Measurements from ENCODE around the gene NFIA. TPM values are rescaled to one million over a fixed set of nuclear protein-coding genes. Genes with fewer than 3 reads are reported as not detected.

NFIA gene
- polyA plus RNA-seq, 3 donors = 1.4 to 5.3 (median 2.4) TPM

DNA sequence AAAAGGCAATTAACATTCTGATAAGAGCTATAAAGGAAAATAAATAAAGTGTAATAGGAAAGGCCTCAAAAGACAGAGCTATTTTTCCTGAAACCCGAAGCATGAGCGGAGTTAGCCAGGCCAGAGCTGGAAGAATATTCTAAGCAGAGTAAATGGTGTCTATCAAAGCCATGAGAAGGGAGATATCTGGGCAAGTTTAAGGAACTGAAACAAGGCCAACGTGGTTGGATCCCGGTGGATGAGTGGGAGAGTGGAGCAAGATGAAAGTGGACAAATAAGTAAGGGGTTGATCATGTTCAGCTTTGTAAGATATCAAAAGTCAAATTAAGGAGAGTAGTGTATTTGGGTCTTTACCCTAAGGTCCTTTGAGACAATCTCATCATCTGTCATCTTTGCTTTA is 408.6 kb downstream of the NFIA start:
- no peak for TF ChIP-seq CTCF (IDR thresholded peaks at IDR 0.05)
- Histone ChIP-seq H3K79me2 (ENCODE audit: insufficient read depth, low read length) (no peaks in the 10 kb centered on the region), H3K4me2 (replicated peaks; ENCODE audit: extremely low read depth, low read length, poor library complexity, severe bottlenecking) (no peak overlapping the region), H3K4me3 (replicated peaks in 1 of 3; ENCODE audit: low read depth in 2 of 3, low read length in 3 of 3) (no peak overlapping the region), H3K36me3 (replicated peaks in 1 of 2; ENCODE audit: control insufficient read depth in 1 of 2, insufficient read depth in 2 of 2, low read length in 2 of 2) (no peaks in the 10 kb centered on the region), H3K27me3 (ENCODE audit: control insufficient read depth in 2 of 2, insufficient read depth in 2 of 2, low read length in 2 of 2) (no peaks in the 10 kb centered on the region), H3K9ac (ENCODE audit: insufficient read depth, low read length, poor library complexity, severe bottlenecking) (no peak overlapping the region), H4K20me1 (ENCODE audit: insufficient read depth, low read length) (no peaks in the 10 kb centered on the region), H2AFZ (ENCODE audit: insufficient read depth, low read depth, low read length, poor library complexity, severe bottlenecking) (no peak overlapping the region), H3K9me3 (replicated peaks in 1 of 2; ENCODE audit: control insufficient read depth in 1 of 2, insufficient read depth in 1 of 2, low read length in 2 of 2) (no peaks in the 10 kb centered on the region), H3K4me1 (ENCODE audit: control insufficient read depth in 1 of 2, insufficient read depth in 2 of 2, low read length in 2 of 2) (no peaks in the 10 kb centered on the region), H3K27ac (ENCODE audit: low read depth in 1 of 2, low read length in 2 of 2) (no peak overlapping the region)
- intact Hi-C loops (cut with micrococcal nuclease) = no loop called here
- DNase-seq = no peak
- 66% methylated on average over 4 of the region's 4 CpGs for WGBS (ENCODE audit: insufficient coverage)
- Mint-ChIP-seq H3K27me3 (ENCODE audit: low read depth in 3 of 3) (peaks cover 0 to 4% (median 2%) of the 10 kb centered on the region in 3 donors), H3K27ac (peak overlapping the region in 1 of 7 donors; percentile 11), H3K4me3 (no peak overlapping the region), H3K9me3 (no peaks in the 10 kb centered on the region), H3K4me1 (peaks cover 21% of the 10 kb centered on the region), H3K36me3 (no peaks in the 10 kb centered on the region)

GRCh38 chr1:61491497-61491896 is 409.1 kb downstream of the NFIA start:
- WGBS (ENCODE audit: insufficient coverage) = 96% methylated on average over 3 of the region's 4 CpGs
- H3K36me3 ChIP-seq (replicated peaks in 1 of 2; ENCODE audit: control insufficient read depth in 1 of 2, insufficient read depth in 2 of 2, low read length in 2 of 2) = no peaks in the 10 kb centered on the region

More at GRCh38 chr1:61491497-61491896, 409.1 kb downstream of the NFIA start:
- H2AFZ ChIP-seq (ENCODE audit: insufficient read depth, low read depth, low read length, poor library complexity, severe bottlenecking) = no peak overlapping the region
- no peak for TF ChIP-seq CTCF (IDR thresholded peaks at IDR 0.05)
- no peaks in the 10 kb centered on the region for H3K79me2 ChIP-seq (ENCODE audit: insufficient read depth, low read length)
- no peaks in the 10 kb centered on the region for H3K27me3 ChIP-seq (ENCODE audit: control insufficient read depth in 2 of 2, insufficient read depth in 2 of 2, low read length in 2 of 2)
- no peaks in the 10 kb centered on the region for H3K9me3 ChIP-seq (replicated peaks in 1 of 2; ENCODE audit: control insufficient read depth in 1 of 2, insufficient read depth in 1 of 2, low read length in 2 of 2)
- H3K27ac ChIP-seq (ENCODE audit: low read depth in 1 of 2, low read length in 2 of 2) = no peak overlapping the region
- no peak overlapping the region for H3K4me3 ChIP-seq (replicated peaks in 1 of 3; ENCODE audit: low read depth in 2 of 3, low read length in 3 of 3)
- no peak for DNase-seq
- peaks cover 0 to 4% (median 2%) of the 10 kb centered on the region in 3 donors for H3K27me3 Mint-ChIP-seq (ENCODE audit: low read depth in 3 of 3)
- H3K4me2 ChIP-seq (replicated peaks; ENCODE audit: extremely low read depth, low read length, poor library complexity, severe bottlenecking) = no peak overlapping the region
- H3K4me3 Mint-ChIP-seq = no peak overlapping the region
- H3K9me3 Mint-ChIP-seq = no peaks in the 10 kb centered on the region
- peak overlapping the region in 1 of 7 donors; percentile 11 for H3K27ac Mint-ChIP-seq
- intact Hi-C loops (cut with micrococcal nuclease) = no loop called here
- peaks cover 21% of the 10 kb centered on the region for H3K4me1 Mint-ChIP-seq
- no peak overlapping the region for H3K9ac ChIP-seq (ENCODE audit: insufficient read depth, low read length, poor library complexity, severe bottlenecking)
- H3K36me3 Mint-ChIP-seq = no peaks in the 10 kb centered on the region
- no peaks in the 10 kb centered on the region for H4K20me1 ChIP-seq (ENCODE audit: insufficient read depth, low read length)
- H3K4me1 ChIP-seq (ENCODE audit: control insufficient read depth in 1 of 2, insufficient read depth in 2 of 2, low read length in 2 of 2) = no peaks in the 10 kb centered on the region
